H9 (cell line): ENCODE measurements around the gene TCEA2. TPM values are rescaled to one million over a fixed set of nuclear protein-coding genes. Genes with fewer than 3 reads are reported as not detected.

Experiments used
- DNase-seq: peaks from one replicate; pipeline ENCODE4 v3.0.0-alpha.2; 2017
- H2AFZ ChIP-seq: one replicate; pipeline ENCODE4 v1.6.1; 2013; ENCODE audit warnings: mild to moderate bottlenecking, low read length, control low read depth, moderate library complexity
- H2AK5ac ChIP-seq: 2 replicates; pipeline ENCODE4 v1.6.1; 2013; ENCODE audit warnings: low read length, control low read depth, mixed read lengths; ENCODE audit not compliant: insufficient read length
- H2BK120ac ChIP-seq: one replicate; pipeline ENCODE4 v1.6.1; 2013; ENCODE audit warnings: low read depth, mild to moderate bottlenecking, low read length, control low read depth, inconsistent platforms; ENCODE audit not compliant: poor library complexity, severe bottlenecking
- H2BK12ac ChIP-seq: 2 replicates; pipeline ENCODE4 v1.6.1; 2013; ENCODE audit warnings: low read length, control low read depth, mixed read lengths, low read depth; ENCODE audit not compliant: insufficient read length
- H2BK15ac ChIP-seq: 2 replicates; pipeline ENCODE4 v1.6.1; 2013; ENCODE audit warnings: low read depth, low read length, control low read depth
- H2BK20ac ChIP-seq: one replicate; pipeline ENCODE4 v1.6.1; 2013; ENCODE audit warnings: low read depth, mild to moderate bottlenecking, low read length, control low read depth, inconsistent platforms; ENCODE audit not compliant: poor library complexity, severe bottlenecking
- H2BK5ac ChIP-seq: 2 replicates; pipeline ENCODE4 v1.6.1; 2013; ENCODE audit warnings: low read length, control low read depth, mixed read lengths; ENCODE audit not compliant: insufficient read length
- H3K14ac ChIP-seq: 2 replicates; pipeline ENCODE4 v1.6.1; 2013; ENCODE audit warnings: low read length, control low read depth; ENCODE audit not compliant: insufficient read depth
- H3K18ac ChIP-seq: 2 replicates; pipeline ENCODE4 v1.6.1; 2013; ENCODE audit warnings: low read depth, mild to moderate bottlenecking, mixed read lengths, low read length, control low read depth; ENCODE audit not compliant: insufficient read length
- H3K23ac ChIP-seq: 2 replicates; pipeline ENCODE4 v1.6.1; 2013; ENCODE audit warnings: low read length, control low read depth, mixed read lengths, low read depth; ENCODE audit not compliant: insufficient read length
- H3K23me2 ChIP-seq: 2 replicates; pipeline ENCODE4 v1.6.1; 2013; ENCODE audit warnings: low read depth, mild to moderate bottlenecking, mixed read lengths, low read length, control low read depth; ENCODE audit not compliant: insufficient read length, poor library complexity, severe bottlenecking
- H3K27ac ChIP-seq: 2 replicates; pipeline ENCODE4 v1.5.1; 2013; ENCODE audit warnings: low read length, control low read depth, mixed read lengths, low read depth; ENCODE audit not compliant: insufficient read length
- H3K27me3 ChIP-seq: 2 replicates; pipeline ENCODE4 v1.6.1; 2013; ENCODE audit warnings: low read length, control low read depth, inconsistent platforms; ENCODE audit not compliant: insufficient read depth
- H3K4ac ChIP-seq: 2 replicates; pipeline ENCODE4 v1.6.1; 2013; ENCODE audit warnings: low read depth, mild to moderate bottlenecking, control low read depth, inconsistent platforms, low read length, moderate library complexity
- H3K4me1 ChIP-seq: 2 replicates; pipeline ENCODE4 v1.6.1; 2013; ENCODE audit warnings: low read length, control low read depth, inconsistent platforms; ENCODE audit not compliant: insufficient read depth
- H3K4me2 ChIP-seq: 2 replicates; pipeline ENCODE4 v1.6.1; 2013; ENCODE audit warnings: low read length, control low read depth, mixed read lengths; ENCODE audit not compliant: insufficient read length, insufficient read depth
- H3K56ac ChIP-seq: 2 replicates; pipeline ENCODE4 v1.6.1; 2013; ENCODE audit warnings: low read depth, mild to moderate bottlenecking, mixed read lengths, low read length, control low read depth; ENCODE audit not compliant: insufficient read length
- H3K79me1 ChIP-seq: 2 replicates; pipeline ENCODE4 v1.6.1; 2013; ENCODE audit warnings: low read depth, mild to moderate bottlenecking, moderate library complexity, low read length, control low read depth, inconsistent platforms; ENCODE audit not compliant: insufficient read depth, poor library complexity, severe bottlenecking
- H3K79me2 ChIP-seq: 2 replicates; pipeline ENCODE4 v1.6.1; 2013; ENCODE audit warnings: low read length, control low read depth, inconsistent platforms; ENCODE audit not compliant: insufficient read depth
- H3K9ac ChIP-seq: 2 replicates; pipeline ENCODE4 v1.6.1; 2013; ENCODE audit warnings: low read length, control low read depth, mixed read lengths; ENCODE audit not compliant: insufficient read length; ENCODE audit errors: extremely low read depth
- H3K9me3 ChIP-seq: one replicate; pipeline ENCODE4 v1.6.1; 2013; ENCODE audit warnings: low read depth, low read length, inconsistent platforms; ENCODE audit not compliant: control insufficient read depth
- H3T11ph ChIP-seq: one replicate; pipeline ENCODE4 v1.6.1; 2013; ENCODE audit warnings: mild to moderate bottlenecking, low read length, control low read depth, inconsistent platforms
- H4K20me1 ChIP-seq: one replicate; pipeline ENCODE4 v1.6.1; 2013; ENCODE audit not compliant: control insufficient read depth, insufficient read length, insufficient read depth
- H4K5ac ChIP-seq: 2 replicates; pipeline ENCODE4 v1.6.1; 2013; ENCODE audit warnings: low read depth, mild to moderate bottlenecking, mixed read lengths, low read length, control low read depth; ENCODE audit not compliant: insufficient read length
- H4K8ac ChIP-seq: replicated peaks from 2 replicates; pipeline ENCODE4 v1.6.1; 2013; ENCODE audit warnings: low read length, control low read depth, mixed read lengths, low read depth; ENCODE audit not compliant: insufficient read length
- H4K91ac ChIP-seq: 2 replicates; pipeline ENCODE4 v1.6.1; 2013; ENCODE audit warnings: low read depth, mild to moderate bottlenecking, moderate library complexity, mixed read lengths, low read length, control low read depth; ENCODE audit not compliant: insufficient read length
- H3K27ac Mint-ChIP-seq, 3 experiments: 2 replicates in 2 of 3; 3 replicates in 1 of 3; pipeline ENCODE4 v1.8.0; 2020 to 2021; ENCODE audit warnings: mixed read lengths in 3 of 3, mild to moderate bottlenecking in 1 of 3, moderate library complexity in 1 of 3
- H3K27me3 Mint-ChIP-seq: 2 replicates; pipeline ENCODE4 v1.8.0; 2021; ENCODE audit warnings: low read depth, mild to moderate bottlenecking, moderate library complexity, mixed read lengths
- H3K36me3 Mint-ChIP-seq, 3 experiments: 2 replicates in 2 of 3; 3 replicates in 1 of 3; pipeline ENCODE4 v1.8.0; 2020 to 2021; ENCODE audit warnings: low read depth in 3 of 3, mixed read lengths in 3 of 3; ENCODE audit not compliant: insufficient read depth in 1 of 3
- H3K4me1 Mint-ChIP-seq, 2 experiments: 2 replicates each; pipeline ENCODE4 v1.8.0; 2020; ENCODE audit warnings: mixed read lengths in 2 of 2
- H3K4me3 Mint-ChIP-seq, 2 experiments: 2 replicates in 1 of 2; 3 replicates in 1 of 2; pipeline ENCODE4 v1.8.0; 2020 to 2021; ENCODE audit warnings: mild to moderate bottlenecking in 2 of 2, mixed read lengths in 2 of 2, moderate library complexity in 1 of 2
- H3K9me3 Mint-ChIP-seq, 2 experiments: 2 replicates in 1 of 2; 3 replicates in 1 of 2; pipeline ENCODE4 v1.8.0; 2020; ENCODE audit warnings: mild to moderate bottlenecking in 2 of 2, mixed read lengths in 2 of 2, moderate library complexity in 1 of 2
- CTCF ChIP-seq: fragments of 200-600 bp; sonication (generic); conservative IDR thresholded peaks from 3 replicates; pipeline ENCODE4 v1.8.0; 2021; ENCODE audit warnings: antibody characterized with exemption, mild to moderate bottlenecking
- WGBS: extraction: QIAGEN DNeasy Blood & Tissue Kit; methylation state at CpG from one replicate; pipeline ENCODE4 v1.1.7; 2013; ENCODE audit warnings: missing lambda C conversion rate, low lambda C conversion rate, mixed read lengths; ENCODE audit not compliant: insufficient read length; ENCODE audit errors: extremely low coverage; 5-methylcytosine and 5-hydroxymethylcytosine counted together
- total RNA-seq: library from RNA; stranded (reverse); gene quantifications from 2 replicates; pipeline ENCODE4 v1.2.1, GENCODE V29; 2021

TCEA2 gene
- total RNA-seq, 1 experiment from 2014 or later = 51.7 TPM

- H3K27me3 Mint-ChIP-seq = peaks cover 86% of the 10 kb centered on the region
- peaks cover 2 to 3% of the 10 kb centered on the region in 2 experiments; a peak in 2 of 5 replicates for H3K9me3 Mint-ChIP-seq
Observed at GRCh38 chr20:64043768-64044167, 19.2 kb upstream of the TCEA2 start.

More at GRCh38 chr20:64043768-64044167, 19.2 kb upstream of the TCEA2 start:
- Histone ChIP-seq H4K91ac (no peak overlapping the region), H3K27me3 (peaks cover 34% of the 10 kb centered on the region; the same call in 1 of the 2 replicates), H4K8ac (no peak overlapping the region), H3K23me2 (peaks cover 4% of the 10 kb centered on the region), H3K4ac (no peak overlapping the region), H3K14ac (no peak overlapping the region), H2BK12ac (no peak overlapping the region), H3K9ac (no peak overlapping the region), H3K56ac (no peak overlapping the region), H3K27ac (no peak overlapping the region), H3K23ac (no peak overlapping the region), H2BK20ac (no peak overlapping the region), H2BK5ac (no peak overlapping the region), H4K20me1 (no peaks in the 10 kb centered on the region), H3K79me2 (no peaks in the 10 kb centered on the region), H3K79me1 (no peaks in the 10 kb centered on the region), H3K18ac (no peak overlapping the region), H2BK120ac (no peak overlapping the region), H4K5ac (no peak overlapping the region), H3K9me3 (no peaks in the 10 kb centered on the region), H3K4me2 (no peak overlapping the region), H2AFZ (no peak overlapping the region), H3K4me1 (peaks cover 5% of the 10 kb centered on the region; the same call in 1 of the 2 replicates), H3T11ph (no peak overlapping the region), H2AK5ac (no peak overlapping the region), H2BK15ac (no peak overlapping the region)
- WGBS = 100% methylated on average over 1 of the region's 9 CpGs
- peak overlapping the region in 1 of 2 experiments; percentile 13; a peak in 1 of 5 replicates for H3K4me3 Mint-ChIP-seq
- DNase-seq = no peak
- no peak for TF ChIP-seq CTCF
- H3K27ac Mint-ChIP-seq = no peak overlapping the region
- peaks cover 0 to 2% (median 0%) of the 10 kb centered on the region in 3 experiments; a peak in 3 of 7 replicates for H3K36me3 Mint-ChIP-seq
- peaks cover 16 to 23% of the 10 kb centered on the region in 2 experiments for H3K4me1 Mint-ChIP-seq
